Renal cortex interstitium (tissue), 11 donors: ENCODE results near the gene FSTL5. TPM values are rescaled to one million over a fixed set of nuclear protein-coding genes. Genes with fewer than 3 reads are reported as not detected.

ENCODE experiments used
- DNase-seq, 11 donors: peaks; one replicate each; pipeline ENCODE4 v3.0.0-alpha.2; 2013; ENCODE audit warnings: low read depth in 9 of 11, low spot score in 4 of 11; ENCODE audit errors: extremely low read depth in 1 of 11
- polyA plus RNA-seq, 3 donors: library from polyadenylated mRNA; unstranded; fragments of 120-200 nt; gene quantifications; one replicate each; pipeline ENCODE4 v1.2.1, GENCODE V29; 2013; ENCODE audit not compliant: insufficient read length in 3 of 3

Gene FSTL5
- polyA plus RNA-seq, 3 donors, result 1.1 to 3.4 (median 2.3) TPM

DNA sequence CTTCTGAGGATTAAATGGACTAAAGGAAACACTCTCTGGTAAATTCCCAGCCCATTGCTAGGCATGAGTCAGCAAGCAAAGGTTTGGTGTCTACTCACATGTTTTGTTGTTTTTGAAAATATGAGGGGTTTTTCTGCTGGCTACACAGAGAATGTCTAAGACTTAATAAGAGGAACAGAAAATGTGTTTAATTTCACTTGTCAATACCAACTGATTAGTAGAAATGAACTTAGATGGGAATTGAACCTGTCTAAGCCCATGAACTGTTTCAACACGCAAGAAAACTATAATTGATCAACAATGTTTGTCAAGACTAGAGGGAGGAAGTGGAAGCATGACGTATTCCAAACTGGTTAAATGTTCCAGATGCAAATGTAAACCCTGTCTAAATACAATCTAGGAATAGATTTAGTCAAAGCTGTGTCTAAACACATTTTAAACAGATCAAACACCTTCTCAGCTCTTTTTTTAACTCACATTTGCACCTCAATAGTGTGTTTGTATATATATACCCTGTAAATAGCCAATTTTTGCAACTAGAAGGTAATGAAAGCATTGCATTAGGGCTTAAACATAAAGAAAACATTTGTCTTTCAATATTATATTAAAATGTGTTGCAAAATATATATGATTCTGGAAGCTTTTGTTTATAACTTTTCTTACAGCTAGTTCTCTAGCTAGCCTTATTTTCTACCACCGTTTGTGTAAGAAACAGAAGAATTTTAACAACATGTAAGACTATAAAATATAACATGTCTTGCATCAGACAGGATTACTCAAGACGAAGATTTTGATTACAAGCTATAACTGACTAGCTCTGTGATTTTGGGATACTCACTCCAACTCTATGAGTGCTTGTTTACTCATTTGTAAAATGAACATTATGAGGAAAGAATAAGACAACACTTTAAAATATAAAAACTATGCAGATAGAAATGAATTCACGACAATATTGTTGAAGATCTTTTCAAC, 607.8 kb downstream of the FSTL5 start:
- no peak for DNase-seq

DNA sequence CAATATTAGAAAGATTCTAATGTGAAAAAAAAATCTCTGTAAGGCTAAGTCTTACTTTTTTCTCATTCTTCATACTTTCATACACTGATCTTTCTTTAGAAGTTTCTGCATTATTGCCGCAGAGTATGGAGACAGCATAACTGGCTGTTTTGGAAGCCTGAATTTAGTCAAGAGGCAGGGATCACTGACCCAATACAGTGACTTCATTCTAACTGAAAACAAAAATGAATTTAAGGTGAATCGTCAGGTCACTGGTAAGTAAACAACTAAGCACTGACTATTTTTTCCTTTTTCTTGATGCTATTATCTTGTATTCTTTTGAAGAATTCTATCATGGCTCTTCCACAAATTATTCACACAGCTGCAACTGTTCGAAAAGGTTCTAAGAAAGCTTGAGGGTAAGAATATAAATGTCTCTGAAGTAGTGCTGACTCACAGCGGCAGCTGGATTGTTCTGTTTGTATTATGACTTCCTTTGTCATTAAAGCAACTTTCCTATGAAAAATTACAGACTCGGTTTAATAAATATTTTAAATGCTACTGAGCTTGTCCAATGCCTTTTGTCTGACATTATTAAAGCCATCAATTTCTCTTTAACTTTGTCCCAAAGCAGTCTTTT, 609.3 kb downstream of the FSTL5 start:
- peak in 3 of 11 donors; percentile 4 to 10 (median 5) for DNase-seq

- no peak for DNase-seq
These were observed 616.9 kb downstream of the FSTL5 start for GRCh38 chr4:161546902-161547301.

GRCh38 chr4:161540265-161540664, 623.5 kb downstream of the FSTL5 start:
- DNase-seq, result no peak

- DNase-seq, result no peak
These were observed 624.9 kb downstream of the FSTL5 start for GRCh38 chr4:161538941-161539340.

DNA sequence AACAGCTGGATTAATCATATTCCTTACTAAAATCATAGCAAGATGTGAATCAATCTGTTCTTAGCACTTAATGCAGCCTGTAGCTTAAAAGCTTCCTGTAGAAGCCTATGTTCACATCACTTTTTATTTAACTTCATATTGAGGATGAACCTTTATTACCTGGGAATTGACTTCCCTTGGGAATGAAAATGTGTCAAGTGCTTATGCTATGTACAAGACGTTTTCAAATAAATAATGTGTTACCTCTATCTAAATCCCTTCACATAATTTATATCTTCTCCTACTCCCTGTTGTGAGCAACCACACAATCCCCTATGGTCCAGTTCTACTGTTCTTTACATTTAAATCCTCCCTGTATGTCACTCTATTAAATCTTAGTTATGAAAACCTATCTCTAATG, 633.1 kb downstream of the FSTL5 start:
- DNase-seq, result no peak

DNA sequence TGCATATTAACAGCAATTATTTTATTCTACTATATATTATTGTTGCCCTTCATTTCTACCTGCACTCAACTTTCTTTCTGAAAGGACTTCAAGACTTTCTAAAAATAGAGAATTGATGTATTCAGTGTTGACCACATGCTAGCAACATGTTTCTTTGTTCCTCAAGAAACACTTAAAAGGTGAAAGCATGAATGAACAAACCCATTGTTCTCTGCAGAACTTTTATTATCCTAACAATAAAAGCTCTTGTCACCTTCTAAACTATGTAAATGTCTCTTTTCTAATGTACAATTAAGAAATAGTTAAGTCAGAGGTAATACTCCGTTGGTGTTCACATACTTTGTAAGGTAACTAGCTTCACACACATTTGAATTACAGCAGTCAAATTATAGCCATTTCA, 638.7 kb downstream of the FSTL5 start:
- no peak for DNase-seq

GRCh38 chr4:161522031-161522430, 641.8 kb downstream of the FSTL5 start:
- peak in 3 of 11 donors; percentile 1 to 11 (median 2) for DNase-seq

DNA sequence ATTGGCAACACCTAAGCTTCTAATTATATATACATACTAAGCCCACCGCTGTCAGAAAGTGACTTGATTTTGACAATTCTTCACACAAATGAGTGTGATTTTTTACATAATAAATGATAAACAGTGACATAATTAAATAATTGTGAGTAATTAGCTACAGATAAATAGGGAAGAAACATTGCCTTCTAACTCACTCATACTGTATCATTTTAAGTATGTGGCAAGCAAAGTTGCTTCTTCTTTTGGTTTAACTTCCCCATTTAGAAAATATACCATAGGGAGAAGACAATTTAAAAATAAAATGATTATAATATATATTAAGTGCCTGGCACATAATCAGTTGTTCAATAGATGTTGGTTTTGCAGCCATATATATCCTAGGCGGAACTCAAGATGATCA, 644.2 kb downstream of the FSTL5 start:
- DNase-seq, result no peak

DNA sequence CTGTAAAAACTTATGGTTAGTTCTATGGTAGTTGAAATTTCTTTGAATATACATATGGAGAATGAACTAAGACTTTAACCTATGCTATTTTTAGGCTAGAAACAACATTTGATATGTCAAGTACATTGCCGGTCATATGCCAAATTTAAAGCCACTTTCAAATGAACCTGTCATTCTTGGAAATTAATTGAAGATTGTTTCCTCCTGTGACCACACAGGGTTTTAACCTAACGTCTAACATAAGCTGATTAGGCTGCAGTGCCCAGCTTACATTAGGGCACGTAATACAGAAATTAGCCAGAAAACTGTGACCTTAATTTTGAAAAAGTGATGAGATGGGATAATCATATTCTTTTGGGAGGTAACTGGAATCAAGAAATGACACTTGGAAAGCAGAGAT, 645.9 kb downstream of the FSTL5 start:
- no peak for DNase-seq

DNA sequence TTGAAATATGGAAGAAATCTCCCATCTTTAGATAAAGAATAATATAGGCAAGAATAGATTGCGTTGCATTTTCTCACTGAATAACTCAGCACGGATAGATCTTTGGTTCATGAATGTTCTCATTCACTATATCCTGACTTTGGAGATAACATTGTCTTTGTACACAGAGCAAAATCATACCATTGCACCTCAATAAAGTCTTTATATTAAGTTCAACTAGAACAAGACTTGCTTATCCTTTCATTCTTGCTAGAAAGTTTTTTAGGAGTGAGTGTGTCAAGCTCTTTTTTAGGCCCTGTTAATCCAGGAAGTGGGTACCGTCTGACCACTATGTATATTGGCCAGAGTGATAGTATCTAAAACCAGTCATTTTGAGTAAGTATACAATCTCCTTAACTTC, 658.7 kb downstream of the FSTL5 start:
- no peak for DNase-seq

DNA sequence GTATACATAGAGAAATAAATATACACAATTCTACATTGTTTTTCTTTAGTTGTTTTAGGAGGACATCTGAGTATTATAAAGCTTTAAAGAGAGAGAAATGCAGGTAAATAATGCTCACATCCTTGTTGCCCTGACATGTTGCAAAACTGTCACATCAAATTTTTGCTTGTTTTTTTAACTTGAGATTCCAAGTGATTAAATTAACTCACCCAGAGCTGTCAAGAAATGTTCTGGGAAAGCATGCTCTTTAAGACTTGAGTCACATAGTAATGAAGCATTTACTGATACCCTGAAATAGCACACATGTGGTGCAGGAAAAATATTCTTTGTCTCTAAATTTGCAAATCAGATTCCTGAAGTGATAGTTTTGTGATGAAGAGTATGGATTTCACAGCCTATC, 665.6 kb downstream of the FSTL5 start:
- no peak for DNase-seq

DNA sequence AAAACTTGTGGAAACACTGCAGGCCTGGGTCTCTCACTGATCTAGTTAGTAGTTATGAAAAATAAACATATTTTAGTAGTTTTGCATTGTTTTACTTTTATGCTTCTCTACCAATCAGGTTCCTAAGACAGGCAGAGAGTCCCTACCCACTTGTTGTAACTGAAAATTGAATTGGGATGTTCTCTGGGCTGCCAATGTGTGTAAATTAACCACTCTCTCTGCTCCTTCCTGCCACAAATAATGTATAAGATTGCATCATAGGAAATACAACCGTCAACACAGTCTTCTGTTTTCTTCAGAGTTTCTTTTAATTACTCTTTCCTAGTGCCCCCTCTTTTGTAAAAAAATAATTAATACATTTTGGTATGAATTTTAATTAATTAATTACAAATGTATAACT, 677.3 kb downstream of the FSTL5 start:
- DNase-seq, result no peak

DNA sequence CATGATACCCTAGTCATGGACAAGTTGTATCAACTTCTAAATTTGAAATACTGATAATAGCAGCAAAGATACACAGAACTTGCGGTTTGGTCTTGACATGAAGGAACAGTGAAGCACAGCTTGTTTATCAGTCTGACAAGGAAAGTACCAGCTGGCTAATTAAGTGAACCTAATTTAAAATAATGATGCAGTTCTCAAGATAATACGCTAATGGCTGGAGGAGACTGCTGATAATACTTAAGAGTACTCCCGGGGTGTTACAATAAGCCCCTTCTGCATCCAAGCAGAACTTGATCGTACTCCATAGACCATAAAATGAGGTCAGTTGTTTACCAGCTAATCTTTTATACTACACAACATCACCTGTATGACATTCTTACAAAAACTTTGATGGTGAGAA, 697.5 kb downstream of the FSTL5 start:
- no peak for DNase-seq

DNA sequence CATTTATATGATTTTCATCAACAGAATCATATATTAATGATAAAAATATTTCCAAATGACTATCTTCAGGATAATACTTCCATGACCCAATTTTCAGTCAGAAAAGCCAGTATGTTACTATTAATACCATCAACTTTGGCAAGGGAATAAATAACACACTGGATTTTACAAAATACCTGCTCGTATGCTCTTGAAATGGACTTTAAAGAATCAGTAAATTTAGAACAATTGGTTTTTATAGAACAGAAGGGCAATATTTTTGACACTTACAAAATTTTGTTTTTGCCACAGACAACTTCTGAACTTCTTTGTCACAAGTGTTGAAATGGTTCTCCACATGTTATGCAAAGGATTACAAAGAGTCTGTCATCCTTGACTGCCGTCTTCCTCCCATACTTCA, 700.4 kb downstream of the FSTL5 start:
- DNase-seq, result no peak

DNA sequence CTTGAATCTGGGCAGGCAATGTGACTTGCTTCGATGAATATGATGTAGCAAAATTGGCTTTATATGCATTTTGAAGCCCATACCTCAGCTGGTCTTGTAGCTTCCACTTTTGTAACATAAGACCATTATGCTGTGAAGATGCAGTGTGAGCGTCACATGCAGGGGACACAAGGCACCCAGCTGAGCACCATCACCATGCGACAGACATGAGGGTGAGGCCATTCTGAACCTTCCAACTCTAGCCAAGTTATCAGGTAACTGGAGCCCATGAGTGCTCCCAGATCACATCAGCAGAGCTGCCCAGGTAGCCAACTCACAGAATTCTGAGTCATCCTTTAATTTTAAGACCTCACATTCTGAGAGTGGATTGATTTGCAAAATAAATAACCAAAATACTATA, 705.9 kb downstream of the FSTL5 start:
- DNase-seq, result no peak

DNA sequence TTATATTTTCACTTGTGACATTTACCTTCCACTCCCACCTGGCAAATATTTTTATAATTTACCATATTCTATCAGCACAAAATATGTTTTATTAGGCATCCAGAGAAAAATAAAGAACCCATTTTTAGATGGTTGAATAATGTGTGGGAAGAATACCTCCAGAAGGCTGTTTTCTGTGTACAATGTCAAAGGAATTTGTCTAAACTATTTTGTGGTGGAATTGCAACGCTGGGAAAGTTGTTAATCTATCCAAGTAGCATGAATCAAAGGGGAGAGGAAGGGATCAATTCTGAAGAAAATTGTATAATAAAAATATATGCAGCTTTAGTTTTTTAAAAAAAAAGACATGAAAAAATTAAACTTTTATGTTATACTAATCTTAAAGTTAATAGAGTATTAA, 706.5 kb downstream of the FSTL5 start:
- no peak for DNase-seq

- DNase-seq, result no peak
These were observed 708.9 kb downstream of the FSTL5 start for GRCh38 chr4:161454860-161455259.

GRCh38 chr4:161448550-161449180, 715.1 kb downstream of the FSTL5 start:
- no peak for DNase-seq

- DNase-seq, result no peak
These were observed 719.2 kb downstream of the FSTL5 start for GRCh38 chr4:161444626-161445025.
